GM23338 (cell line): ENCODE results near the gene KNG1. TPM values are rescaled to one million over a fixed set of nuclear protein-coding genes. Genes with fewer than 3 reads are reported as not detected.

ENCODE experiments used
- ATAC-seq: fragments of 200-7000 bp; cut with Tn5 transposase; 3 replicates; pipeline ENCODE4 v1.9.1; 2020
- DNase-seq: peaks from one replicate; pipeline ENCODE4 v3.0.0-alpha.2; 2015; ENCODE audit warnings: low spot score
- H2AFZ ChIP-seq: fragments of 200-600 bp; sonication (generic); 2 replicates; pipeline ENCODE4 v1.8.0; 2016; ENCODE audit warnings: antibody characterized with exemption, mild to moderate bottlenecking, moderate library complexity
- H3F3A ChIP-seq: fragments of 200-600 bp; sonication (generic); replicated peaks from 2 replicates; pipeline ENCODE4 v1.8.0; 2017; ENCODE audit warnings: antibody characterized with exemption, mixed run types, low read depth
- H3K27ac ChIP-seq: fragments of 200-600 bp; sonication (generic); 2 replicates; pipeline ENCODE4 v1.6.1; 2016; ENCODE audit warnings: low read depth
- H3K27me3 ChIP-seq: fragments of 200-600 bp; sonication (generic); 2 replicates; pipeline ENCODE4 v1.8.0; 2016; ENCODE audit warnings: mild to moderate bottlenecking, mixed run types, moderate library complexity; ENCODE audit not compliant: insufficient read depth
- H3K36me3 ChIP-seq: fragments of 200-600 bp; sonication (generic); 2 replicates; pipeline ENCODE4 v1.8.0; 2016; ENCODE audit warnings: mild to moderate bottlenecking; ENCODE audit not compliant: insufficient read depth
- H3K4me1 ChIP-seq: fragments of 200-600 bp; sonication (generic); 2 replicates; pipeline ENCODE4 v1.8.0; 2016; ENCODE audit warnings: mild to moderate bottlenecking, moderate library complexity; ENCODE audit not compliant: insufficient read depth
- H3K4me2 ChIP-seq: fragments of 200-600 bp; sonication (generic); 2 replicates; pipeline ENCODE4 v1.7.1; 2017; ENCODE audit warnings: mixed run types
- H3K4me3 ChIP-seq: fragments of 200-600 bp; sonication (generic); 2 replicates; pipeline ENCODE4 v1.6.1; 2016; ENCODE audit warnings: mixed run types
- H3K79me2 ChIP-seq: fragments of 200-600 bp; sonication (generic); replicated peaks from 2 replicates; pipeline ENCODE4 v1.8.0; 2017; ENCODE audit warnings: mild to moderate bottlenecking; ENCODE audit not compliant: insufficient read depth
- H3K9me2 ChIP-seq: fragments of 200-600 bp; sonication (generic); 2 replicates; pipeline ENCODE4 v1.8.0; 2017; ENCODE audit not compliant: insufficient read depth
- H4K20me1 ChIP-seq: fragments of 200-600 bp; sonication (generic); replicated peaks from 2 replicates; pipeline ENCODE4 v1.8.0; 2017; ENCODE audit warnings: mild to moderate bottlenecking; ENCODE audit not compliant: insufficient read depth
- H3K27ac Mint-ChIP-seq: 2 replicates; pipeline ENCODE4 v1.8.0; 2020; ENCODE audit warnings: inconsistent platforms, mild to moderate bottlenecking, moderate library complexity, mixed read lengths
- H3K27me3 Mint-ChIP-seq: 3 replicates; pipeline ENCODE4 v1.8.0; 2022; ENCODE audit warnings: low read depth, mild to moderate bottlenecking, moderate library complexity, mixed read lengths, inconsistent platforms; ENCODE audit not compliant: insufficient read depth, poor library complexity
- H3K36me3 Mint-ChIP-seq: 3 replicates; pipeline ENCODE4 v1.8.0; 2021; ENCODE audit warnings: low read depth, mild to moderate bottlenecking, inconsistent platforms, moderate library complexity, mixed read lengths
- H3K4me1 Mint-ChIP-seq: 3 replicates; pipeline ENCODE4 v1.8.0; 2020; ENCODE audit warnings: mild to moderate bottlenecking, inconsistent platforms, mixed read lengths
- H3K4me3 Mint-ChIP-seq: 3 replicates; pipeline ENCODE4 v1.8.0; 2021; ENCODE audit warnings: moderate library complexity, mild to moderate bottlenecking, inconsistent platforms, mixed read lengths
- H3K9me3 Mint-ChIP-seq: 3 replicates; pipeline ENCODE4 v1.8.0; 2020; ENCODE audit warnings: moderate library complexity, mild to moderate bottlenecking, inconsistent platforms, mixed read lengths
- ETS1 ChIP-seq: IDR thresholded peaks from 2 replicates; pipeline ENCODE4 v1.6.1; 2016; ENCODE audit warnings: antibody characterized with exemption
- NANOG ChIP-seq: IDR thresholded peaks from 2 replicates; pipeline ENCODE4 v1.6.1; 2016; ENCODE audit warnings: antibody characterized with exemption, borderline replicate concordance
- POLR2AphosphoS5 ChIP-seq: IDR thresholded peaks from 2 replicates; pipeline ENCODE4 v1.6.1; 2016; ENCODE audit warnings: antibody characterized with exemption, low read depth
- REST ChIP-seq: IDR thresholded peaks from one replicate; pipeline ENCODE4 v1.6.1; 2018; ENCODE audit warnings: antibody characterized with exemption; ENCODE audit not compliant: unreplicated experiment
- polyA plus RNA-seq: library from polyadenylated mRNA; unstranded; fragments of >200 nt; fragmentation: Nextera tagmentation; extraction: Ambion mirVana; gene quantifications from 2 replicates; pipeline ENCODE4 v1.2.1, GENCODE V29; 2016
- total RNA-seq: library from RNA; depleted of rRNA; stranded (reverse); fragments of >200 nt; shearing (Covaris generic); gene quantifications from 2 replicates; pipeline ENCODE4 v1.2.3, GENCODE V29; 2014

KNG1 gene
- total and polyA plus RNA-seq, 2 experiments from 2014 or later: 0.49 TPM; not detected in 1

GRCh38 chr3:186788482-186789370 lies 71.6 kb downstream of the KNG1 start:
- Histone ChIP-seq H4K20me1 (peaks cover 48% of the 10 kb centered on the region), H3K36me3 (peaks cover 78% of the 10 kb centered on the region), H2AFZ (no peak overlapping the region), H3K27me3 (no peaks in the 10 kb centered on the region), H3K79me2 (peaks cover 44% of the 10 kb centered on the region), H3K4me3 (no peak overlapping the region), H3K27ac (peak overlapping the region; percentile 100), H3K4me1 (peaks cover 8% of the 10 kb centered on the region), H3K9me2 (no peaks in the 10 kb centered on the region), H3K4me2 (no peak overlapping the region), H3F3A (peaks cover 92% of the 10 kb centered on the region)
- no peak for ATAC-seq
- peaks cover 100% of the 10 kb centered on the region for H3K36me3 Mint-ChIP-seq
- H3K27ac Mint-ChIP-seq: peak overlapping the region; percentile 70
- DNase-seq: no peak
- H3K4me1 Mint-ChIP-seq: peaks cover 19% of the 10 kb centered on the region
- peaks cover 7% of the 10 kb centered on the region for H3K9me3 Mint-ChIP-seq
- H3K27me3 Mint-ChIP-seq: peaks cover 35% of the 10 kb centered on the region
- peak overlapping the region; percentile 41 for H3K4me3 Mint-ChIP-seq
- TF ChIP-seq REST: no peak

GRCh38 chr3:186789554-186790260 lies 72.5 kb downstream of the KNG1 start:
- Mint-ChIP-seq H3K27me3 (peaks cover 27% of the 10 kb centered on the region), H3K36me3 (peaks cover 100% of the 10 kb centered on the region), H3K9me3 (no peaks in the 10 kb centered on the region), H3K4me3 (no peak overlapping the region), H3K4me1 (peaks cover 19% of the 10 kb centered on the region), H3K27ac (peak overlapping the region; percentile 44)
- Histone ChIP-seq H4K20me1 (peaks cover 41% of the 10 kb centered on the region), H3K27ac (peak overlapping the region; percentile 100), H3F3A (peaks cover 90% of the 10 kb centered on the region), H2AFZ (no peak overlapping the region), H3K4me3 (no peak overlapping the region), H3K27me3 (no peaks in the 10 kb centered on the region), H3K4me1 (peaks cover 8% of the 10 kb centered on the region), H3K79me2 (peaks cover 34% of the 10 kb centered on the region), H3K36me3 (peaks cover 80% of the 10 kb centered on the region), H3K4me2 (no peak overlapping the region), H3K9me2 (no peaks in the 10 kb centered on the region)
- peak; percentile 5; the same call in 1 of the 3 replicates for ATAC-seq
- DNase-seq: no peak
- TF ChIP-seq NANOG: no peak
- no peak for TF ChIP-seq ETS1
- TF ChIP-seq POLR2AphosphoS5: peak; percentile 38; the same call in 1 of the 2 replicates
